Measurements from ENCODE around the gene ZNF618. TPM values are rescaled to one million over a fixed set of nuclear protein-coding genes. Genes with fewer than 3 reads are reported as not detected.

Gene ZNF618
- total RNA-seq, 2 experiments from 2014 or later = 0.27 to 0.70 TPM

GRCh38 chr9:114094971-114095370, 218.9 kb downstream of the ZNF618 start:
- H3K9me3 Mint-ChIP-seq = no peaks in the 10 kb centered on the region
- no peak overlapping the region for H3K4me3 Mint-ChIP-seq
- peaks cover 6% of the 10 kb centered on the region for H3K4me1 Mint-ChIP-seq
- H3K36me3 Mint-ChIP-seq = no peaks in the 10 kb centered on the region
- DNase-seq = no peak
- peaks cover 48% of the 10 kb centered on the region for H3K27me3 Mint-ChIP-seq
- no peak overlapping the region for H3K27ac Mint-ChIP-seq

DNA sequence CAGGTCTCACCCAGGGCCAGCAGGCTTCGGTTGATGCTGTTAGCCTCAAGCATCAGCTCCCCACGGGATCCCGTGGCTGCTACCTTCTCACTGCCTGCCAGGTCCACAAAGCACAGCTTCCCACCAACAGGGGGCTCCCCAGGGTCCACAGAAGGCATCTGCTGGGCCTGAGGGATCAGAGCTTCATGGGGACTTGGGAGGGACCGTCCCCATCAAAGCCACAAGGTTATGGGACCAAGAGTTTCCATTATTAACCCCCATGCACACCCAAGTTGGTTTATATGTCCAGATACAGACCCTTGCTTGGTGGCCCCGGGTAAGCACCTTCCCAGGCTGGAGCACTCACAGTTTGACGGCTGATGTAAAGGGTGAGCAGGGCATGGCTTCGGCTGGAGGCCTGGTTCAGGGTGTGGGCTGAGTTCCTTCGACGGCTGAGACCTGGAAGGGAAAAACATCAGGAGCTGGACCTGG, 220.0 kb downstream of the ZNF618 start:
- Mint-ChIP-seq H3K27ac (no peak overlapping the region), H3K27me3 (peaks cover 50% of the 10 kb centered on the region), H3K4me1 (peaks cover 6% of the 10 kb centered on the region), H3K9me3 (no peaks in the 10 kb centered on the region), H3K4me3 (no peak overlapping the region), H3K36me3 (no peaks in the 10 kb centered on the region)
- peak; percentile 16 for DNase-seq

- H3K4me3 Mint-ChIP-seq = no peak overlapping the region
- peaks cover 6% of the 10 kb centered on the region for H3K4me1 Mint-ChIP-seq
- no peak for DNase-seq
- no peaks in the 10 kb centered on the region for H3K36me3 Mint-ChIP-seq
- H3K27me3 Mint-ChIP-seq = peaks cover 53% of the 10 kb centered on the region
- H3K9me3 Mint-ChIP-seq = peaks cover 3% of the 10 kb centered on the region
- H3K27ac Mint-ChIP-seq = no peak overlapping the region
Measured at GRCh38 chr9:114096866-114097612, 220.9 kb downstream of the ZNF618 start.

DNA sequence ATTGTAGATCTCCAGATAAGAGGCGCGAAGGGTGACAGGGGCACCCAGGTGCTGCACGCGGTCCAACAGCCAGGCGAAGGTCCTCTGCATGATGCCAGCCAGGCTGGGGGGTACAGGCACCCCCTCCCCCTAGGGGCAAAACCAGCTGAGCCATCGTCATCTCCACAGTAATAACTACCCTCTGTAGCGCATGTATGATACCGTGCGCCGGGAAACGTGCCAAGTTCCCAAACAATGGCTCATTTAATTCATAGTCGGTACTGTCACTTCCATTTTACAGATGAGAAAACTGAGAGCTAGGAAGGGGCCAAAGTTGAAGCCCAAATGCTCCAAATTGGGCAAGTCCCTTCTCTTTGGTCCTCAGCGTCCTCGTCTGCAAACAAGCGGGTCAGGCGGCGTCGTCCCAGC, 221.5 kb downstream of the ZNF618 start:
- Mint-ChIP-seq H3K9me3 (peaks cover 6% of the 10 kb centered on the region), H3K27ac (no peak overlapping the region), H3K4me3 (no peak overlapping the region), H3K4me1 (peaks cover 6% of the 10 kb centered on the region), H3K27me3 (peaks cover 56% of the 10 kb centered on the region), H3K36me3 (no peaks in the 10 kb centered on the region)
- DNase-seq = no peak

- H3K4me1 Mint-ChIP-seq = peaks cover 6% of the 10 kb centered on the region
- H3K4me3 Mint-ChIP-seq = no peak overlapping the region
- no peaks in the 10 kb centered on the region for H3K36me3 Mint-ChIP-seq
- peaks cover 60% of the 10 kb centered on the region for H3K27me3 Mint-ChIP-seq
- H3K27ac Mint-ChIP-seq = no peak overlapping the region
- peaks cover 7% of the 10 kb centered on the region for H3K9me3 Mint-ChIP-seq
- DNase-seq = peak; percentile 35
Measured at GRCh38 chr9:114098021-114098935, 222.2 kb downstream of the ZNF618 start.

DNA sequence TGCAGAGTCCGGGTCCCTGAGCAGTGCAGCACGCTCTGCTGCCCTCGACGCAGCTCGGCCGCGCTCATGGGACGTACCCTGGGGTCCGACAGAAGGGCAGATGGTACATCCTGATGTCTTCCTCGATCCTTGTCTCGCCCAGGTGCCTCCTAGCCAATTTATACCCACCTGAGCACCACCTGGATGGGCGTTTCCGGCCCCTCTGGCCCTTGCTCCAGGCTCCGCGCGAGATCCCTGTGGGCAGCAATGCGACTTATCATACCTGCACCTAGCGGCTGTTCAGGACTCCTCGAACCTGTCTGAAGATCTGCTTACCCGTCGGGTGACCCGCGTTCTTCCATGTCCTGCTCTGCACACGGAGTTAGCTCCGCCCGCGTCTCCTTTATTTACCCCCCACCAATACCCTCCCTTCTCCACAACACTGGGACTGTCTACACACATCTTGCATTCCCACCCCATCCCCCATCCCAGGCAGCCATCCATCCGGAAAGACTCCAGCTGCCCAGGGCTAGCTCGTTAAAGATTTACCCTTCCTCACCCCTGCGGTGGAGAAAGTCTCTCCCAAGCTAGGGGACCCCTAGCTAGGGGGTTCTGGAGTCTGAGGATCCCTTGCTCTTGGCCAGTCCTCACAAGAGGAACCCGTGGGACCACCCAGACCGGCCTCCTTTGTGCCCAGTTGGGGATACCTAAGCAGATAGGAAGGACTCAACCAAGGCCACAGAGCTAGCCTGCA, 223.0 kb downstream of the ZNF618 start, which contains the start of gene KIF12:
Gene KIF12 (minus strand): TSS at position 357 of the 733 bp plus-strand sequence. CDS start 16 bp downstream, at position 341.
- no peak within 1 kb of the TSS for H3K27ac Mint-ChIP-seq
- no peak for DNase-seq
- H3K4me3 Mint-ChIP-seq = no peak within 1 kb of the TSS
- peaks cover 6% of the 10 kb centered on the region for H3K4me1 Mint-ChIP-seq
- H3K27me3 Mint-ChIP-seq = peaks cover 57% of the 10 kb centered on the region
- no peaks in the 10 kb centered on the region for H3K36me3 Mint-ChIP-seq
- peaks cover 7% of the 10 kb centered on the region for H3K9me3 Mint-ChIP-seq

DNA sequence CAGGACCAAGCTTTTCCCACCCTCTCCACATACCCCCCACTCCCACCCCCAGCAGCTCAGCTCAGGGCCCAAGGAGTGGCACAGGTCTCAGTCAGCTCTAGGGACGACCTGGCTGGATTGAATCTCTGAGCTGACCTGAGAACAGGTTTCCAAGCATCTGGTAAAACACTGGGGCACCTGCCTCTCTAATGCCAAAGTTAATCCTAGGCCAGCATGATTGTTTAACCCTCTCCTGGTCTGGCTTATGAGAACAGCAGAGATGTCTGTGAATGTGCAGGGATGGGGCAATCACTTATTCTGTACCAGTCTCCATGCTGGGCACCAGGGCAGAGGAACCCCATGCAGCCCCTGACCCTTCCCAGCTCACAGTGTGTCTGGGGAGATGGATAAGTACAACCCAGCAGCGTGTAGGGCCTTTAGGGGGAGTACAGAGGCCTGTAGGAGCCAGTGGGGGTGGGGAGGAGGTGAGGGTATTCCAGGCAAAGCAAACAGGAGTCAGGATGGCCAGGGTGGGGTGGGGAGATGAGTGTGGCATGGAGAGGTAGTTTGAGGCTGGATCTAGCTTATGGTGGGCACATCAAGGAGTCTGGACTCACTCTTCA, 223.7 kb downstream of the ZNF618 start:
- no peak overlapping the region for H3K4me3 Mint-ChIP-seq
- H3K27ac Mint-ChIP-seq = no peak overlapping the region
- no peak for DNase-seq
- peaks cover 52% of the 10 kb centered on the region for H3K27me3 Mint-ChIP-seq
- peaks cover 7% of the 10 kb centered on the region for H3K9me3 Mint-ChIP-seq
- H3K36me3 Mint-ChIP-seq = no peaks in the 10 kb centered on the region
- H3K4me1 Mint-ChIP-seq = peaks cover 6% of the 10 kb centered on the region

GRCh38 chr9:114100536-114100935, 224.4 kb downstream of the ZNF618 start:
- DNase-seq = no peak
- Mint-ChIP-seq H3K4me3 (no peak overlapping the region), H3K4me1 (peaks cover 6% of the 10 kb centered on the region), H3K27me3 (peaks cover 45% of the 10 kb centered on the region), H3K36me3 (no peaks in the 10 kb centered on the region), H3K27ac (no peak overlapping the region), H3K9me3 (peaks cover 7% of the 10 kb centered on the region)

- Mint-ChIP-seq H3K4me1 (peaks cover 2% of the 10 kb centered on the region), H3K4me3 (no peak overlapping the region), H3K9me3 (peaks cover 7% of the 10 kb centered on the region), H3K27ac (no peak overlapping the region), H3K27me3 (peaks cover 26% of the 10 kb centered on the region), H3K36me3 (no peaks in the 10 kb centered on the region)
- DNase-seq = no peak
Measured at GRCh38 chr9:114102484-114102883, 226.4 kb downstream of the ZNF618 start.

DNA sequence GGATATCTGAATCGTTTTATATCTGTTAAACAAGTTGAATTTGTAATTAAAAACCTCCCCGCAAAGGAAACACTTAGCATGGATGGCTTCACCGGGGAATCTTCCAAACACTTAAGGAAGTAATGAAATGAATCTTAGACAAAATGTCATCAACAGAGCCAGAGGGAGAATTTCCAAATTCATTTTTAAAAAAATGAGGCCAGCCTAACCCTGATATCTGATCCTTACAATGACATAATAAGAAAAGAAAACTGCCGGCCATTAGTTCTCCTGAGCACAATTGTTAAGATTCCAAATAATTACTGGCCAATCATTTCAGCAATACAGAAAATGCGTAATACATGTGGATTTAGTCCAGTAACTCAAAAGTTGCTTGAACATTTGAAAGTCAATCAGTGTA, 229.1 kb downstream of the ZNF618 start:
- DNase-seq = no peak
- Mint-ChIP-seq H3K4me1 (no peaks in the 10 kb centered on the region), H3K4me3 (no peak overlapping the region), H3K27me3 (peaks cover 13% of the 10 kb centered on the region), H3K27ac (no peak overlapping the region), H3K36me3 (no peaks in the 10 kb centered on the region), H3K9me3 (peaks cover 7% of the 10 kb centered on the region)

Other genes starting within 250 kb of the ZNF618 start
- not detected for gene AMBP, start 202.0 kb downstream of the ZNF618 start, total RNA-seq
- gene KIF12, start 223.0 kb downstream of the ZNF618 start, total RNA-seq = not detected